HG02642 (cell line): ENCODE measurements around the gene GAN.

Source experiments
- ATAC-seq: cut with Tn5 transposase; IDR thresholded peaks from one replicate; pipeline ENCODE4 v1.9.1; 2021; ENCODE audit warnings: mild to moderate bottlenecking; ENCODE audit not compliant: unreplicated experiment, poor library complexity

GAN gene

DNA sequence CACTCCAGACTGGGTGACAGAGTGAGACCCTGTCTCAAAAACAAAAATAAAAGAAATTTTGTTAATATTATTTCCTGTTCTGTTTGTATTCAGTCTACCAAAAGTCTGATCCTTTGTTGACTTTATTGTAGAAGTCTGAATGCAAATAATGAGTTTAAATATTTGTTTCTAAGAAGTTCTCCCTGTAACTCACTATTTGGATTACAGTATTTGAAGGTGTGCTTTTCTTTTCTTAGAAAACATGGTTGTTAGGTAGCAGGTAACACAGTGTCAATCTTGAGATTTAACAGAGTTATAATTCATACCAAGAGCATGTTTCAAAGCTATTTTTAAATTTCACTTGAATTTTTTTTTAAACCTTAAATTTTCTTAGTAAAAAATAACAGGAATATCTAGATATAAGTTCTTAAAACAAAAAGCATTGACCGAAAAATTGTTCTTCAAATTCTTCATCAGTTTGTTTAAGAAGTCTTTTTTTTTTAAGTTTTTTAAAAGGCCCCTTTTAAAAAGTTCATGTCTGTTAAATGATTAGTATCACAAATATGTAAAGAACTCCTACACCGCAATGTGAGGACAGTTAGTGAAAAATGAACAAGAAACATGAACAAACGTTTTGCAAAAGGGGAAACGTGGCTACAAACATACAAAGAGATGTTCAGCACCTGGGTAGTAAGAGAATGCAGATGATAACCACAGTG lies 35.0 kb downstream of the GAN start:
- ATAC-seq = no peak

DNA sequence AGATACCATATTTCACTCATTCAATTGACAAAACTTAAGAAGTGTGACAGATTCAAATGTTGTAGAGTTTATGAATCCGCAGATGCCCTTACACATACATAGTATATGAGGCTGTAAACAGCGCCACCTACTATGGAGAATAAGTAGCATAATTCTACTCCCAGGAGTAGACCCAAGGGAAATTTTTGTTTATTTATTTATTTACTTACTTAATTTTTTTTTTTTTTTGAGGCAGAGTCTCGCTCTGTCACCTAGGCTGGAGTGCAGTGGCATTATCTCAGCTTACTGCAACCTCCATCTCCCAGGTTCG lies 35.5 kb downstream of the GAN start:
- no peak for ATAC-seq

- ATAC-seq = no peak
Observed at GRCh38 chr16:81353895-81354294, 39.1 kb downstream of the GAN start.

GRCh38 chr16:81357711-81358260 lies 43.0 kb downstream of the GAN start:
- no peak for ATAC-seq

DNA sequence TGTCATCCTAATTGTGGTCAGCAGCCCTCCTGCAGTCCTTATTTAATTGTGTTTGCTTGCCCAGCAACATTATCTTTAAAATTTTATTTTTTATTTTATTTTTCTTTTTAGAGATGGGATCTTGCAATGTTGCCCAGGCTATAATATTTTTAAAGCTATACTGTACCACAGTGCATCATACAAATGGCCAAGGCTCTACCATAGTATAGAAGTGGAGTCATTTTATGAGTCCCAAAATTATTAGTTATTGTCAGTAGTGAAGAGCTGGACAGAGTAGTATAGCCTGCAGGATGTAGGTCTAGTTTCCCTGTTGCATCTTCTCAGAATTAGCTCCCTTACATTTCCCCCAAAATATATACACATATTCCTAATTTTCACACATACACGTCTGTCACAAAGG lies 44.1 kb downstream of the GAN start:
- no peak for ATAC-seq

- no peak for ATAC-seq
Observed at GRCh38 chr16:81360135-81360534, 45.4 kb downstream of the GAN start.

GRCh38 chr16:81365731-81366130 lies 51.0 kb downstream of the GAN start:
- ATAC-seq = no peak

- ATAC-seq = no peak
Observed at GRCh38 chr16:81366316-81366932, 51.7 kb downstream of the GAN start.

GRCh38 chr16:81367821-81368220 lies 53.1 kb downstream of the GAN start:
- no peak for ATAC-seq

GRCh38 chr16:81369888-81370504 lies 55.2 kb downstream of the GAN start:
- no peak for ATAC-seq

- ATAC-seq = no peak
Observed at GRCh38 chr16:81371106-81371505, 56.3 kb downstream of the GAN start.

DNA sequence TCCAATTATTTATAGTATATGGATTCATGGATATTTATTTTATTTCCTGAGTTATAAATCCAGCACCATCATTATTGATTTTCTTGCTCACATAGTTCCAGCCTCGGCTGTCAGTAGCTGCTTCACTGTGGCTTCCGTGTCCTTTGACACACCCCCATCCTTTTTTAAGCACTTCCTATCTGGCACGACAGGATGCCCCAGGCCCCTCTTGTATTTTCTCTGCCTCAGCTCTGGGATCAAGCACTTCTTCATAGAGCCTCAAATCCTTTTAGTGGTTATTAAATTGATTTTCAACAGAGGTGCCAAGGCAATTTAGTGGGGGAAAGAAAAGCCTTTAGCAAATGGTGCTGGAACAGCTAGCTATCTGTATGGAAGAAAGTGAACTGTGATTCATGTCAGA lies 59.8 kb downstream of the GAN start:
- no peak for ATAC-seq

- ATAC-seq = no peak
Observed at GRCh38 chr16:81376880-81377279, 62.1 kb downstream of the GAN start.

GRCh38 chr16:81378049-81378448 lies 63.3 kb downstream of the GAN start:
- ATAC-seq = no peak

- ATAC-seq = no peak
Observed at GRCh38 chr16:81380932-81381331, 66.2 kb downstream of the GAN start.

GRCh38 chr16:81384006-81384405 lies 69.2 kb downstream of the GAN start:
- ATAC-seq = no peak

GRCh38 chr16:81385031-81385756 lies 70.4 kb downstream of the GAN start:
- no peak for ATAC-seq

- ATAC-seq = no peak
Observed at GRCh38 chr16:81388357-81388756, 73.6 kb downstream of the GAN start.

DNA sequence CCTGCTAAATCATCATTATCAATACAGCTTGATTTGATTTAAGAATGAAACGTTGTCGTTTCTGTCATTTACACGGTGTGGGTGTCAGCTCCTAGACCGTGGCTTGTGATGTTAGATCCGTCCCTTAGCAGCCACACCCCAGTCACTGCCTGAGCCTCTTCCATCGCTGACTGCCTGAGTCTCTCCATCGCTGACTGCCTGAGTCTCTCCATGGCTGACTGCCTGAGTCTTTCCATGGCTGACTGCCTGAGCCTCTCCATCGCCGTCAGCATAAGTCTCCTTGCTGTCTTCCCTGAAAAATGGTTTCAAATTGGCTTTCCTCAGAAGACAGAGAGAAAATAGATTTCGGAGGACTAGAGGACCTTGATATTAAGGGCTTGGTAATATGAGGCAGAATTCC lies 76.1 kb downstream of the GAN start:
- ATAC-seq = no peak

DNA sequence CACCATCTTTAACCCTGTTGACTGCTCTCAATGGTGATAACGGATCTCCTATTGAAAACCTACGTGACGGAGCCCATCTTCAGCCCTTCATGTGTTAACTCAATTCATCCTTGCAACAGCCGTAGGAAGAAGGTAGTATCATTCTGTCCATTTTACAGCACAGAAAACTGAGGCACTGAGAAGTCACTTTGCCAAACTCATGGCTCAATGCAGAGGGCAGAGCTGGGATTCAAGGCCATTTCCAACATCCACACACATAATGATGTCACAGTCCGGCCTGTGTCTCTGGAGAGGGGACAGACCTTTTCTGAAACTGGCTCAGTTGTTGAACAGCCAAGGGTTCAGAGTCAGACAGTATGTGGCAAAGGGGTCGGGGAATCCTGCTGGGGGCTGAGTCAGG lies 77.2 kb downstream of the GAN start:
- no peak for ATAC-seq

DNA sequence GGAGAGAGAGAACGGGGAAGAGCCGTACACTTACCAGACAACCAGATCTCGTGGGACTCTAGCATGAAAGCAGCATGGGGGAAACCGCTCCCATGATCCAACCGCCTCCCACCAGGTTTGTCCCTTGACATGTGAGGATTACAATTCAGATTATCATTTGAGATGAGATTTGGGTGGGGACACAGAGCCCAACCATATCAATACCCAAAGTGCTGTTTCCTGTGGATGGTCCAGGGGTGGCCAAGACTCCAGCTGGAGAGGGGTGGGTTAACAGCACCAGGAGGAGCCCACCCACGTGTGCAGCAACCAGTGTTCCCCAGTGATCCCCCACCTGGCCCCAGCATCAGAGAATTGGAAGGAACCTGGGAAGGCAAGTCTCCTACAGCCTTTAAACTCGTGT lies 79.7 kb downstream of the GAN start:
- no peak for ATAC-seq
